ENCODE measurements around the gene BCL2L1.

BCL2L1 gene

GRCh38 chr20:31723319-31724078 is 831 bp upstream of the BCL2L1 start:
- DNase-seq (ENCODE audit: low read depth) = peak; percentile 99

DNA sequence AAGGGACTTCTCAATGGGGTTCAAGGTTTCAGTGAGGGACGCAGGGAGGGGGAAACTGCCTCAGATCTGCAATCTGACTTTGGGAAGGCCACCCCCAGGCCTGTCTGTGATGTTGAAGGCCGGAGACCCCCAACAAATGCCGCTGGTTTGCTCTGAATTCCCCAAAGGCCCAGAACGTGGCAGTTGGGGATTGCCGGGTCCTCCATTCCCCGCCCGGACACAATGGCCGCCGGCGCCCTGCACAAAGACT is 326 bp upstream of the BCL2L1 start:
- no peak for DNase-seq (ENCODE audit: low read depth)

DNA sequence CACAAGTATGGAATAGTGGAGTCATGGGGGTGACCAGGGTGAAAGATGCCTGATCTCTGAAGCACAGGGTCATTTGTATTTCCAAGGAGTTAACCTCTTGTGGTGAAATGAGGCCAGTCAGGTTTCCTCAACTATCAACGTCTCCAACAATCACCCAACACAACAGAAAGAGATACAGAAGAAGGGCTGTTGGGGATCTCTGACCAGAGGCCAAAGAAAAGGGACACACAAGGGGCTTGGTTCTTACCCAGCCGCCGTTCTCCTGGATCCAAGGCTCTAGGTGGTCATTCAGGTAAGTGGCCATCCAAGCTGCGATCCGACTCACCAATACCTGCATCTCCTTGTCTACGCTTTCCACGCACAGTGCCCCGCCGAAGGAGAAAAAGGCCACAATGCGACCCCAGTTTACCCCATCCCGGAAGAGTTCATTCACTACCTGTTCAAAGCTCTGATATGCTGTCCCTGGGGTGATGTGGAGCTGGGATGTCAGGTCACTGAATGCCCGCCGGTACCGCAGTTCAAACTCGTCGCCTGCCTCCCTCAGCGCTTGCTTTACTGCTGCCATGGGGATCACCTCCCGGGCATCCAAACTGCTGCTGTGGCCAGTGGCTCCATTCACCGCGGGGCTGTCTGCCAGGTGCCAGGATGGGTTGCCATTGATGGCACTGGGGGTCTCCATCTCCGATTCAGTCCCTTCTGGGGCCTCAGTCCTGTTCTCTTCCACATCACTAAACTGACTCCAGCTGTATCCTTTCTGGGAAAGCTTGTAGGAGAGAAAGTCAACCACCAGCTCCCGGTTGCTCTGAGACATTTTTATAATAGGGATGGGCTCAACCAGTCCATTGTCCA is 1.0 kb downstream of the BCL2L1 start:
- no peak for DNase-seq (ENCODE audit: low read depth)

DNA sequence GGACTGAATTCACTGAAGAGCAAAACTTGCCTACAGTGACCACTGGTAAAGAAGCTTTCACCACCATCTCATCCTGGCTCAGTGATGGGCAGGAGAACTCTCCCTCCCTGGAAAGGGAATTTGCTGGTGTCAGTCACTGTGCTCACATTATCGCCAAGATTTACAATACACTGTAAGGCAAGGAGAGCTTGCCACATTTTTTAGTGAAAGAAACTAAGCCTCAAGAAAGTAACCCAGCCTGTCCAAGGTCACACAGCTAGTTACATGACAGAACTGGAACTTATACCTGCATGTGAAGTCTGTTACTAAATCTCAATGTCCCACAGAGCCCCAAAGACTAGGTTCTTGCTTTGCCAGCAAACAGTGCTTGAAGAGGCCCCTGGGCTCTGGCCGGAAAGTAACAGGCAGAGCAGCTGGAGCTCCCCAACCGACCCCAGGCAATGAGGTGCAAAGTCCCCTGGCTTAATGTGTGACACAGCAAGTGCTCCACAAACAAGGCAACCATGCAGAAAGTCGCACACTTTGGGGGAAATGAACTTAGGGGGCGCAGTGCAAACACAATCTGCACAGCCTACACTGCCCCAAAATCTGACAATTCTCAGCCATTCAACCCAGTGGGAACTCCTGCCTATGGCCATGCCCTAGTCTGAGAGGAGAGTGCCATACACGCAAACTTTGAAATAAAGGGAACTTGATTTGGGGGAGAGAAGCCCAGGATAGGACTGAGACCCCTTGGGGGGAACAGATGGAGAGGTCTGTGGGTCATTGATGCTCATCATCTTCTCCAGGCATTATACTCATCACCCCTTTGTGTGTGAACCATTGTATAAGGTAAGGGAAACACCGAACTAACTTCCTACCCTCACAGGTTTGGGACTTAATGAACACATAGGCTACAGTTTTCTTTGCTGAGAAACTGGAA is 1.9 kb downstream of the BCL2L1 start:
- DNase-seq (ENCODE audit: low read depth) = peak; percentile 32

DNA sequence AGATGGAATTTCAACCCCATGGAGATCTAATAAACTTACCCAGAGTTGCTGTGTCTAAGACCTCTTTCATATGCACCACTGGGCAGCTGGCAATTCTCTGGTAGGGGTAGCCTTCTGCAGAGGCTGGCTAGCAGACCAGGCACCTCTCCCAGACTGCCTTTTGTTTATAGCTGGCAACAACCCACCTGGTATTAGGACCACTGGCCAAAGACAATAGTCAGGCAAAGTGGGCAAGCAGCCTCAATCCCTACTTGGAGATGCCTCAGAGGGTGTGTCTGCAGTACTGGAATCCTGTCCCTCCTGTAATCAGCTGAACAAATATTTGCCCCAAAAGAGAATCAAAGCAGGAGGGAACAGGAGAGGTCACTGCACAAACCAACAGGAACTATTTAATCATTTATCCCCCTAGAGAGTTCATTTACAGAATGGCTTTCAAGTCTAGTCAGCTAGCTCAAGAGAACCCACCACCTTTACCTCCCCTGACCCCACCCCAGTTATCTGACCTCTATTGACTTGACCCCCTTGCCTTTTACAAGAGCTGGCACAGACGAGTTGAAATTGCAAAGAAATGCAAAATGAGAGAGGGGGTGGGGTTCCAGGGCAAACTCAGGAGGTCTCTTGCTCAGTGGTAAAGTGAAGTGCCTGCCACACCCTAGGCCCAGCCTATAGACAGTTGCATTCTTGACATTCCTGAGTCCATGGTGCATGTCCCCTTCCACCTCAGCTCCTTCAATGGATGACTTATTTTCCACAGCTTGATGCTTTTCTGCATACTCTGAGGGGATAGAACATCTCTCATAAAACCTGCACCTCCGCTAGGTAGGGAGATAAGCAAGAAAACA is 2.8 kb downstream of the BCL2L1 start:
- peak; percentile 88 for DNase-seq (ENCODE audit: low read depth)

DNA sequence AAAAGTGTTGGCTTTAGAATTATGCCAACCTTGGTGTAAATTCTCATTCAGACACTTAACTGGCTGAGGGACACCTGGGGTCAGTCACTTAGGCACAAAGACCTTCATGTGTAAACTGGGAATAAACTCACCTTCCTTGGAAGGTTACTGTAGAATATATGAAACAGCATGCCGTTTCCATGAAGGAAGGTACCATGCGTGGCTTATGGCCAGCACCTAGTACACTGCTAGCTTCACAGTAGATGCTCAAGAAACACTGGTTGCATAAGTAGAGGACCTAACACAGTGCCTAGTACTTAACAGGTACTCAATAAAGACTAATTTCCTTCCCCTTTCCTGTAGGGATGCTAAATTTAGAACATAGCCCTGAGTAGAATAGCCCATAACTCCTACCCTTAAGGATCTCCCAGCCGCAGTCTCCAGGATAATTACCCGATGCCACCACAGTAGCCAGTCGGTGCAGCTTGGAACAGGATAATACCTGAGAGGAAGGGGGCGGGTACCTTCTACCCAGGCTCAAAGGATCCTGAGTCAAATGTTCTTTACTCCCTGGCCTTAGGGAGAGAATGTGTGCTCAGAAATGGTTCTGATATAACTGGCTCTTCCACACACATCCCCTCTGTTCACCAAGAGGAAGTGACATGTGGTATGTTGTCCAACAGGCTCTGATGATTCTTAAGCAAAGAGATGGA is 3.6 kb downstream of the BCL2L1 start:
- DNase-seq (ENCODE audit: low read depth) = no peak

GRCh38 chr20:31717478-31718201 is 5.0 kb downstream of the BCL2L1 start:
- no peak for DNase-seq (ENCODE audit: low read depth)

GRCh38 chr20:31716818-31717477 is 5.7 kb downstream of the BCL2L1 start:
- DNase-seq (ENCODE audit: low read depth) = no peak

GRCh38 chr20:31716351-31716750 is 6.3 kb downstream of the BCL2L1 start:
- DNase-seq (ENCODE audit: low read depth) = no peak

GRCh38 chr20:31715766-31716165 is 6.9 kb downstream of the BCL2L1 start:
- no peak for DNase-seq (ENCODE audit: low read depth)

GRCh38 chr20:31713312-31714273 is 9.1 kb downstream of the BCL2L1 start:
- peak; percentile 99 for DNase-seq (ENCODE audit: low read depth)

- DNase-seq (ENCODE audit: low read depth) = peak; percentile 91
Measured at GRCh38 chr20:31712564-31713311, 9.9 kb downstream of the BCL2L1 start.

DNA sequence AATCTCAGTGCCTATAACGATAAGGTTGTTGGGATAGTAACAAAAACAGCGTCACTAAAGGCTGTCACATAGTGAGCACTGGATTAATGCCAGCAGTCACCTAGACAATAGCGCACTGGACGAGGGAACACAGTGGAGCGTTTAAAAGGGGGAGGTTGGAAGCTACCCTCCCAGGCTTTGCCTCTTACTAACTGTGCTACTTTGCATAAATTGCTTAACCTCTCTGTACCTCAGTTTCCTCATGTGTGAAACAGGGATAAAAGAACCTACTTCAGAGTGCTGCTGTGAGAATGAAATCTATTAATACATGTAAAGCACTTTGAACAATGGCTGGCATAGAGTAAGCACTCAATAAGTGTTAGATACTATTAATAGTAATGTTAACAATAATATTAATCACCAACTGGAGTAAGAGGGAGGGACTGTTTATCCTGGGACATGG is 10.5 kb downstream of the BCL2L1 start:
- no peak for DNase-seq (ENCODE audit: low read depth)

GRCh38 chr20:31711179-31712111 is 11.2 kb downstream of the BCL2L1 start:
- no peak for DNase-seq (ENCODE audit: low read depth)

GRCh38 chr20:31710423-31711108 is 12.1 kb downstream of the BCL2L1 start:
- no peak for DNase-seq (ENCODE audit: low read depth)

DNA sequence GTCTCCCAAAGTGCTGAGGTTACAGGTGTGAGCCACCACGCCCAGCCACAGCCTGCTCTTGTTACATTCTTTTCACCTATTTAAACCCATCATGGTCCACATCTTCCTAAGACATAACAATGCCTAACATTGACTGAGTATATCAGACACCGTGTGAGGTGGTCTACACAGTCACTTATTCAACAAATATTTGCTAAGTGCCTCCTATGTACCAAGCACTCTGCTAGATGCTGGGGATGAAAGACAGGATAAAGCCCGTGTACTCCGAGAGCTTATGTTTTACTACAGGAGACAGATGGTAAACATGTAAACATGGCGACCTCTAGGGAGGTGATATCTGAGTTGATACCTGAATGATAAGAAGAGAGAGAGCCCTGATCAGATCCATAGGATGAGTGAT is 12.7 kb downstream of the BCL2L1 start:
- DNase-seq (ENCODE audit: low read depth) = no peak
